ENCODE results near the gene MX1.

Gene MX1

GRCh38 chr21:41491412-41491811, 65.4 kb downstream of the MX1 start:
- no peak for DNase-seq (ENCODE audit: low read depth, low spot score)

GRCh38 chr21:41494242-41494641, 68.2 kb downstream of the MX1 start:
- no peak for DNase-seq (ENCODE audit: low read depth, low spot score)

GRCh38 chr21:41497008-41497407, 71.0 kb downstream of the MX1 start:
- DNase-seq (ENCODE audit: low read depth, low spot score), result no peak

- DNase-seq (ENCODE audit: low read depth, low spot score), result no peak
Measured at GRCh38 chr21:41497788-41498187, 71.7 kb downstream of the MX1 start.

GRCh38 chr21:41499920-41500319, 73.9 kb downstream of the MX1 start:
- DNase-seq (ENCODE audit: low read depth, low spot score), result no peak

GRCh38 chr21:41500363-41500762, 74.3 kb downstream of the MX1 start:
- no peak for DNase-seq (ENCODE audit: low read depth, low spot score)

GRCh38 chr21:41500931-41501381, 74.9 kb downstream of the MX1 start:
- DNase-seq (ENCODE audit: low read depth, low spot score), result no peak

GRCh38 chr21:41501919-41502318, 75.9 kb downstream of the MX1 start:
- DNase-seq (ENCODE audit: low read depth, low spot score), result no peak

GRCh38 chr21:41503331-41503730, 77.3 kb downstream of the MX1 start:
- no peak for DNase-seq (ENCODE audit: low read depth, low spot score)

GRCh38 chr21:41504030-41504429, 78.0 kb downstream of the MX1 start:
- DNase-seq (ENCODE audit: low read depth, low spot score), result no peak

GRCh38 chr21:41506005-41506594, 80.1 kb downstream of the MX1 start:
- DNase-seq (ENCODE audit: low read depth, low spot score), result no peak

- DNase-seq (ENCODE audit: low read depth, low spot score), result no peak
Measured at GRCh38 chr21:41506611-41507520, 80.8 kb downstream of the MX1 start.

GRCh38 chr21:41507521-41508414, 81.7 kb downstream of the MX1 start, which contains the start of gene TMPRSS2:
Gene TMPRSS2 (minus strand): TSS chr21:41508158. CDS start chr21:41498133, 10,025 bp downstream.
- DNase-seq (ENCODE audit: low read depth, low spot score), result no peak

- no peak for DNase-seq (ENCODE audit: low read depth, low spot score)
Measured at GRCh38 chr21:41508415-41509144, 82.5 kb downstream of the MX1 start.
